ENCODE data around the gene PTPRM. TPM values are rescaled to one million over a fixed set of nuclear protein-coding genes. Genes with fewer than 3 reads are reported as not detected.

Gene PTPRM
- total RNA-seq, 1 donor from 2014 or later: 257 TPM

DNA sequence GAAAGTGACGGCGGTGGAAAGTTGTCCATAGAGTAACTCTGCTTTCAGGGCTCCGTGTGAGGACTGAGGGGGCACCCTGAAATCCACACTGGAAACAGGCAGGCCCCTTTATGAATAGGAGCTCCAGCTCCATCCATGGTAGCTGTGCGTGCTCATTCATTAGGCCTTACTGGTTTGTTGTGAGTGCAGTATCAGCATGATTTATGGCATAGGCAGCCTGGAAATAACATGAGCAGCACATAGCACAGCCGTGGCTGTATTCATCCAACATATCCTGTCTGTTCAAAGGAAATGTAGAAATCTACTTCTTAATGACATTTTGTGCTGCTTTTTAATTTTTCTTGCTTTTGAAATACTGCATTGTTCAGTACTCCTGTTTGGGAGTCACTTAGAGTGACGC lies 627.3 kb downstream of the PTPRM start:
- Histone ChIP-seq H3K27ac (no peak overlapping the region), H3K4me3 (no peak overlapping the region), H3K36me3 (no peaks in the 10 kb centered on the region), H3K4me1 (no peaks in the 10 kb centered on the region), H3K27me3 (no peaks in the 10 kb centered on the region), H3K9me3 (no peaks in the 10 kb centered on the region)
- TF ChIP-seq CTCF (IDR thresholded peaks at IDR 0.05): no peak
- no peak for DNase-seq (ENCODE audit: low spot score in 2 of 2)
- intact Hi-C loops (cut with DNase I): no loop called here

GRCh38 chr18:8196238-8196637 lies 629.1 kb downstream of the PTPRM start:
- intact Hi-C loops (cut with DNase I): no loop called here
- no peaks in the 10 kb centered on the region for H3K27me3 ChIP-seq
- H3K4me1 ChIP-seq: no peaks in the 10 kb centered on the region
- no peak for TF ChIP-seq CTCF (IDR thresholded peaks at IDR 0.05)
- H3K9me3 ChIP-seq: no peaks in the 10 kb centered on the region
- no peak overlapping the region for H3K27ac ChIP-seq
- H3K4me3 ChIP-seq: no peak overlapping the region
- no peak for DNase-seq (ENCODE audit: low spot score in 2 of 2)
- H3K36me3 ChIP-seq: no peaks in the 10 kb centered on the region

GRCh38 chr18:8197499-8197898 lies 630.4 kb downstream of the PTPRM start:
- Histone ChIP-seq H3K27ac (no peak overlapping the region), H3K36me3 (no peaks in the 10 kb centered on the region), H3K27me3 (no peaks in the 10 kb centered on the region), H3K4me1 (no peaks in the 10 kb centered on the region), H3K9me3 (no peaks in the 10 kb centered on the region), H3K4me3 (no peak overlapping the region)
- TF ChIP-seq CTCF (IDR thresholded peaks at IDR 0.05): no peak
- intact Hi-C loops (cut with DNase I): no loop called here
- DNase-seq (ENCODE audit: low spot score in 2 of 2): no peak

DNA sequence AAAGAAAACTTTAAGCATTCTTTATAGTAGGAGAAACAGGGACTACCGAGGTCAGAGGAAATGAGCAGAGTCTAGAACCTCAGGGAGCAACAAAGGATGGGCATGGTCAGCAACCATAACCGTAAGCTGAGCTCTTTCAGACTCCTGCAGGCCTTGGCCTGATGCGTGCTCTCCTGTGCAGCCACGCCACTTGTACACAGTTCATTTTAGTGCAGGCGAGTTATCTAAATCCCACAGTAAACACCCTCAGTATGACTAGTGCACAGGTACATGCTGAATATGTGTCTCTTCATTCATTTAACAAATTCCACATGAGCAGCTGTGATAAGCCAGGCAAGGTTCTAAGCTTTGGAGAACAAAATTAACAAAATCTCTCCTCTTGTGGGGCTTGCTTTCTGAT lies 640.9 kb downstream of the PTPRM start:
- intact Hi-C loops (cut with DNase I): no loop called here
- no peak for DNase-seq (ENCODE audit: low spot score in 2 of 2)
- TF ChIP-seq CTCF (IDR thresholded peaks at IDR 0.05): no peak
- Histone ChIP-seq H3K9me3 (no peaks in the 10 kb centered on the region), H3K27me3 (no peaks in the 10 kb centered on the region), H3K27ac (no peak overlapping the region), H3K36me3 (no peaks in the 10 kb centered on the region), H3K4me1 (no peaks in the 10 kb centered on the region), H3K4me3 (no peak overlapping the region)

DNA sequence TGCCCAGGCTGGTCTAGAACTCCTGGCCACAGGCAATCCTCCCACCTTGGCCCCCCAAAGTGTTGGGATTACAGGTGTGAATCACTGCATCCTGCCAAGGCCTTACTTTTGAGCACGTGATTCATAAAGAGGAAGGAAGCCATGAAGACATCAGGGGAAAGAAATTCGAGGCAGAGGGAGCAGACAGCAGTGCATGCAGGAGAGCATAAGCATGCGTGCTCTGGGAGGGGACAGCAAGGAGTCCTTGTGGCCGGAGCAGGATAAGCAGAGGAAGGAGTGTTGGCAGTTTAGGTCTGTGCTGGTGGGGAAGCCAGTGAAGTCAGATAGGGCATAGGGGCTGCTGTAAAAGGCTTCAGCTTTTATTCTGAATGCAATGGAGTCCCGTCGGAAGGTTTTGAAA lies 641.6 kb downstream of the PTPRM start:
- Histone ChIP-seq H3K4me3 (no peak overlapping the region), H3K4me1 (no peaks in the 10 kb centered on the region), H3K27me3 (no peaks in the 10 kb centered on the region), H3K36me3 (no peaks in the 10 kb centered on the region), H3K27ac (no peak overlapping the region), H3K9me3 (no peaks in the 10 kb centered on the region)
- no peak for TF ChIP-seq CTCF (IDR thresholded peaks at IDR 0.05)
- intact Hi-C loops (cut with DNase I): no loop called here
- DNase-seq (ENCODE audit: low spot score in 2 of 2): no peak

Measured in ascending aorta (tissue), 2 donors.